WTC11 (cell line): ENCODE measurements around the gene TEX35.

Experiments
- ATF2 ChIP-seq: sonication (generic); formaldehyde crosslinking; IDR thresholded peaks from 2 replicates; pipeline ENCODE4 v1.8.1; 2022; ENCODE audit warnings: low read depth, missing genetic modification reagents, borderline replicate concordance
- CREM ChIP-seq: sonication (generic); formaldehyde crosslinking; IDR thresholded peaks from 2 replicates; pipeline ENCODE4 v1.8.1; 2022; ENCODE audit warnings: mild to moderate bottlenecking, missing genetic modification reagents, moderate library complexity
- E2F1 ChIP-seq: sonication (generic); formaldehyde crosslinking; IDR thresholded peaks from 2 replicates; pipeline ENCODE4 v1.8.0; 2022; ENCODE audit warnings: mild to moderate bottlenecking, missing genetic modification reagents
- FOXJ3 ChIP-seq: sonication (generic); formaldehyde crosslinking; IDR thresholded peaks from 2 replicates; pipeline ENCODE4 v1.9.0; 2021; ENCODE audit warnings: missing genetic modification reagents, mild to moderate bottlenecking, borderline replicate concordance
- TCF7 ChIP-seq: sonication (generic); formaldehyde crosslinking; IDR thresholded peaks from 2 replicates; pipeline ENCODE4 v1.8.0; 2022; ENCODE audit warnings: mild to moderate bottlenecking, low read depth, missing genetic modification reagents, moderate library complexity
- ZNF121 ChIP-seq: sonication (generic); formaldehyde crosslinking; IDR thresholded peaks from 2 replicates; pipeline ENCODE4 v1.8.0; 2023; ENCODE audit warnings: missing genetic modification reagents
- ZNF281 ChIP-seq: sonication (generic); formaldehyde crosslinking; IDR thresholded peaks from 2 replicates; pipeline ENCODE4 v1.8.0; 2023; ENCODE audit warnings: mild to moderate bottlenecking, missing genetic modification reagents
- TF ChIP-seq, protein P1 (sequence below): fragments of 200-600 bp; IDR thresholded peaks from 2 replicates; pipeline ENCODE4 v1.8.0; 2022; ENCODE audit warnings: antibody characterized with exemption
- TF ChIP-seq, protein P2 (sequence below): fragments of 250-450 bp; sonication (Bioruptor Pico); IDR thresholded peaks from 2 replicates; pipeline ENCODE4 v2.1.2; 2022; ENCODE audit warnings: mild to moderate bottlenecking, moderate library complexity
- TF ChIP-seq, protein P3 (sequence below): sonication (generic); formaldehyde crosslinking; IDR thresholded peaks from 2 replicates; pipeline ENCODE4 v1.8.1; 2023; ENCODE audit warnings: mild to moderate bottlenecking, missing genetic modification reagents, borderline replicate concordance

DNA sequence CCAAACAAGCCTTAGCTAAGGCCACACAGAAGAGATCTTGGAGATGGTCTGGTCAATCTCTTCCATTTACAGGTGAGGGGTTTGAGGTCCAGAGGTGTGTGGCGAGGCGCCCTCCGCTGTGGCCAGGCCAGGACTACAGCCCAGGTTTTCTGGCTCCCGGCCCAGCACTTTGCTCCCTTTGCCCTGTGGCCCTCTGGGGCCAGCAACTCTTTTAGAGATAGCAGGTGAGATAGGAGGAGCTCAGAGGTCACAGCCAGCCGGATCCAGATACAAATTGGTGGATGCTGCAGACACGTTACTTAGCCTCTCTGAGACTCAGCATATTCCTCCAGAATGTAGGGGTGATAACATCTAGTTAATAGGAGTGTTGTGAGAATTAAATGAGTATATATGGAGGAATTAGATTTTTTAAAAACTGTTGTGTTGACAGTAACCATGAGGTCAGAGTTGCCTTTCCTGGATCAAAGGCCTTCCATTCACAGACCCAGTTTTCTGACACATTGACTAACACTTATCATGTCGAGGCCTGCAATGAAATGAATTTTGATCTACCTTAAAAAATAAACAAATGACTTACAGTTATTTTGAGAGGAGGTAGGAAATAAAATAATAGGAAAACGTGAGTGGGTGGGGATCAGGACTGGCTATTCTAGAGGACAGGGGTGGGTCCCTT, 16.6 kb downstream of the TEX35 start:
- TF ChIP-seq, protein P1, sequence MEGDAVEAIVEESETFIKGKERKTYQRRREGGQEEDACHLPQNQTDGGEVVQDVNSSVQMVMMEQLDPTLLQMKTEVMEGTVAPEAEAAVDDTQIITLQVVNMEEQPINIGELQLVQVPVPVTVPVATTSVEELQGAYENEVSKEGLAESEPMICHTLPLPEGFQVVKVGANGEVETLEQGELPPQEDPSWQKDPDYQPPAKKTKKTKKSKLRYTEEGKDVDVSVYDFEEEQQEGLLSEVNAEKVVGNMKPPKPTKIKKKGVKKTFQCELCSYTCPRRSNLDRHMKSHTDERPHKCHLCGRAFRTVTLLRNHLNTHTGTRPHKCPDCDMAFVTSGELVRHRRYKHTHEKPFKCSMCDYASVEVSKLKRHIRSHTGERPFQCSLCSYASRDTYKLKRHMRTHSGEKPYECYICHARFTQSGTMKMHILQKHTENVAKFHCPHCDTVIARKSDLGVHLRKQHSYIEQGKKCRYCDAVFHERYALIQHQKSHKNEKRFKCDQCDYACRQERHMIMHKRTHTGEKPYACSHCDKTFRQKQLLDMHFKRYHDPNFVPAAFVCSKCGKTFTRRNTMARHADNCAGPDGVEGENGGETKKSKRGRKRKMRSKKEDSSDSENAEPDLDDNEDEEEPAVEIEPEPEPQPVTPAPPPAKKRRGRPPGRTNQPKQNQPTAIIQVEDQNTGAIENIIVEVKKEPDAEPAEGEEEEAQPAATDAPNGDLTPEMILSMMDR = no peak
- TF ChIP-seq, protein P2, sequence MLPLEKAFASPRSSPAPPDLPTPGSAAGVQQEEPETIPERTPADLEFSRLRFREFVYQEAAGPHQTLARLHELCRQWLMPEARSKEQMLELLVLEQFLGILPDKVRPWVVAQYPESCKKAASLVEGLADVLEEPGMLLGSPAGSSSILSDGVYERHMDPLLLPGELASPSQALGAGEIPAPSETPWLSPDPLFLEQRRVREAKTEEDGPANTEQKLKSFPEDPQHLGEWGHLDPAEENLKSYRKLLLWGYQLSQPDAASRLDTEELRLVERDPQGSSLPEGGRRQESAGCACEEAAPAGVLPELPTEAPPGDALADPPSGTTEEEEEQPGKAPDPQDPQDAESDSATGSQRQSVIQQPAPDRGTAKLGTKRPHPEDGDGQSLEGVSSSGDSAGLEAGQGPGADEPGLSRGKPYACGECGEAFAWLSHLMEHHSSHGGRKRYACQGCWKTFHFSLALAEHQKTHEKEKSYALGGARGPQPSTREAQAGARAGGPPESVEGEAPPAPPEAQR = no peak
- TF ChIP-seq ZNF121 (no peak), ATF2 (CRISPR knock-in tag) (no peak), FOXJ3 (no peak), E2F1 (CRISPR knock-in tag) (no peak), CREM (CRISPR knock-in tag) (no peak), ZNF281 (CRISPR knock-in tag) (no peak), TCF7 (no peak)
- TF ChIP-seq, protein P3, sequence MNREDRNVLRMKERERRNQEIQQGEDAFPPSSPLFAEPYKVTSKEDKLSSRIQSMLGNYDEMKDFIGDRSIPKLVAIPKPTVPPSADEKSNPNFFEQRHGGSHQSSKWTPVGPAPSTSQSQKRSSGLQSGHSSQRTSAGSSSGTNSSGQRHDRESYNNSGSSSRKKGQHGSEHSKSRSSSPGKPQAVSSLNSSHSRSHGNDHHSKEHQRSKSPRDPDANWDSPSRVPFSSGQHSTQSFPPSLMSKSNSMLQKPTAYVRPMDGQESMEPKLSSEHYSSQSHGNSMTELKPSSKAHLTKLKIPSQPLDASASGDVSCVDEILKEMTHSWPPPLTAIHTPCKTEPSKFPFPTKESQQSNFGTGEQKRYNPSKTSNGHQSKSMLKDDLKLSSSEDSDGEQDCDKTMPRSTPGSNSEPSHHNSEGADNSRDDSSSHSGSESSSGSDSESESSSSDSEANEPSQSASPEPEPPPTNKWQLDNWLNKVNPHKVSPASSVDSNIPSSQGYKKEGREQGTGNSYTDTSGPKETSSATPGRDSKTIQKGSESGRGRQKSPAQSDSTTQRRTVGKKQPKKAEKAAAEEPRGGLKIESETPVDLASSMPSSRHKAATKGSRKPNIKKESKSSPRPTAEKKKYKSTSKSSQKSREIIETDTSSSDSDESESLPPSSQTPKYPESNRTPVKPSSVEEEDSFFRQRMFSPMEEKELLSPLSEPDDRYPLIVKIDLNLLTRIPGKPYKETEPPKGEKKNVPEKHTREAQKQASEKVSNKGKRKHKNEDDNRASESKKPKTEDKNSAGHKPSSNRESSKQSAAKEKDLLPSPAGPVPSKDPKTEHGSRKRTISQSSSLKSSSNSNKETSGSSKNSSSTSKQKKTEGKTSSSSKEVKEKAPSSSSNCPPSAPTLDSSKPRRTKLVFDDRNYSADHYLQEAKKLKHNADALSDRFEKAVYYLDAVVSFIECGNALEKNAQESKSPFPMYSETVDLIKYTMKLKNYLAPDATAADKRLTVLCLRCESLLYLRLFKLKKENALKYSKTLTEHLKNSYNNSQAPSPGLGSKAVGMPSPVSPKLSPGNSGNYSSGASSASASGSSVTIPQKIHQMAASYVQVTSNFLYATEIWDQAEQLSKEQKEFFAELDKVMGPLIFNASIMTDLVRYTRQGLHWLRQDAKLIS = no peak
